GM08714 (cell line): ENCODE data around the gene RALGDS.
A peak's percentile ranks its signal among the peaks of the same experiment; 100 is the strongest.

Experiments
- H3K4me3 ChIP-seq: fragments of 200-500 bp; sonication (Bioruptor generic); 2 replicates; pipeline ENCODE4 v1.5.1; 2014; ENCODE audit warnings: mild to moderate bottlenecking, low read length, inconsistent platforms
- ZNF274 ChIP-seq: IDR thresholded peaks from 2 replicates; pipeline ENCODE4 v1.6.1; 2012; ENCODE audit warnings: mild to moderate bottlenecking, low read depth, low read length

The RALGDS gene

DNA sequence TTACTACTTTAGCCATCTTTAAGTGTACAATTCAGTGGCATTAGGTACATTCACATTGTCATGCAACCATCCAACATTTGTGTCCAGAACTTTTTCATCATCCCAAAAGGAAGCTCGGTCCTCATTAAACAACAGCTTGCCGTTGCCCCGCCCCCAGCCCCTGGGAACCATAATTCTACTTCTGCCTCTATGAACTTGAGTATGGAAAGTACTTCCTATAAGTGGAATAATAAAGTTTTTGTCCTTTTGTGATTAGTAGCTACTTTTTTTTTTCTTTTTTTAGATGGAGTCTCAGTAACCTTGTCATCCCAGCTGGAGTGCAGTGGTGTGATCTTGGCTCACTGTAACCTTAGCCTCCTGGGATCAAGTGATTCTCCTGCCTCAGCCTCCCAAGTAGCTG, 37.7 kb upstream of the RALGDS start:
- no peak for TF ChIP-seq ZNF274
- H3K4me3 ChIP-seq: no peak overlapping the region

DNA sequence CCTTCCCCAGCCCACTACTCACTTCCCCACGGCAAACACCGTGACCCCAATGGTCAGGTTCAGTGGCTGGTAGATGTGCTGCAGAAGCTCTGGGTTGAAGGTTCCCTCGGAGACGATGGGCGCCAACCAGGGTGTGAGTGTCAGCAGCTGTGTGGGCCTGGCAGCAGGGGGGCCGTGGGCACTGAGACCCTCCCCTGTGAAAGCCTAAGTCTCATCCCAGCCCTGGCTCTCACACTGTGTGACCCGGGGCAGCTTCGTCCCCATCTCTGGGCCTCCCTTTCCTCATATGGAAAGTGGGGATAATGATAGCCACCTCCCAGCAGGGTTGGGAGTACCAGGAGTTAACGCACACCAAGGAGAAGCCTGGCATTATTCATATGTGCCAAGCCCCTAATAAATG, 34.1 kb upstream of the RALGDS start:
- H3K4me3 ChIP-seq: no peak overlapping the region
- no peak for TF ChIP-seq ZNF274

DNA sequence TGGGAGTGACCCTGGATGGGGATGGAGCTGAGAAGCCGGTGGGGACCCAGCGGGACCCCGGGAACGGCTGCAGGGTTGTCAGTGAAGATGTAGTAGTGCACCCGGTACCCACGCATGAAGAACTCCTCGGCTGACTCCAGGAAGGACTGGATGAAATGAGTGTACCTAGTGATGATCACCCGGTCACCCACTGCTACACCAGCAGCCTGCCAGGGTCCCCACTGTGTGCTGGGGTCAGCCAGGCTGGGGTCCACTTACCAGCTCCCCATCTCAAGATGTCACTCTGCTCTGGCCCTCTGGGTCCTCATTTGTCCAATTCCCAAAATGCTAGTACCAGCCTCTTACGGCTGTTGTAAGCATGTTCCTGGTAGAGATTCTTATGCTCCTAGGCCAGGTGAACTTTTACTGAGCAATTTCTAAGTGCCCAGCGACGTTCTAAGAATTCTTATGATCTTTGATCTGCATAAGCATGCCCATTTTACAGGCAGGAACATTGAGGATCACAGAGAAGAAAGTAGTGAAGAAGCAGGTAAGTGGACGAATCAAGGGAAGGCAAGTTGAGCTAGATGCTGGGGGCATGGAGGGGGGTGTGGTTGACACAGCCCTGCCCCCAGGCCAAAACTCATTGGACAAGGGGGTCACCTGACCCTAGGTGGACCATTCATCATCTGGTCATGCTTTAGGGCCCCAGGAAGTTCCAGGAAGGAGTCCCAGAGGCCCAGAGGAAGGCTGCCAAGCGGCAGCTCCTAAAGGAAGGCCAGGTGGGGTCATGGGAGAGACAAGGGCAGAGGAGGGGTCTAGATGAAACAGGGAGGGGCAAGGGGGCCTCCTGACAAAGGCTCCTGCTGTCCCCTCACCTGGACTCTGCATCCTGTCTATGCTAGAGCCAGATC, 33.3 kb upstream of the RALGDS start:
- no peak for TF ChIP-seq ZNF274
- H3K4me3 ChIP-seq: no peak overlapping the region

DNA sequence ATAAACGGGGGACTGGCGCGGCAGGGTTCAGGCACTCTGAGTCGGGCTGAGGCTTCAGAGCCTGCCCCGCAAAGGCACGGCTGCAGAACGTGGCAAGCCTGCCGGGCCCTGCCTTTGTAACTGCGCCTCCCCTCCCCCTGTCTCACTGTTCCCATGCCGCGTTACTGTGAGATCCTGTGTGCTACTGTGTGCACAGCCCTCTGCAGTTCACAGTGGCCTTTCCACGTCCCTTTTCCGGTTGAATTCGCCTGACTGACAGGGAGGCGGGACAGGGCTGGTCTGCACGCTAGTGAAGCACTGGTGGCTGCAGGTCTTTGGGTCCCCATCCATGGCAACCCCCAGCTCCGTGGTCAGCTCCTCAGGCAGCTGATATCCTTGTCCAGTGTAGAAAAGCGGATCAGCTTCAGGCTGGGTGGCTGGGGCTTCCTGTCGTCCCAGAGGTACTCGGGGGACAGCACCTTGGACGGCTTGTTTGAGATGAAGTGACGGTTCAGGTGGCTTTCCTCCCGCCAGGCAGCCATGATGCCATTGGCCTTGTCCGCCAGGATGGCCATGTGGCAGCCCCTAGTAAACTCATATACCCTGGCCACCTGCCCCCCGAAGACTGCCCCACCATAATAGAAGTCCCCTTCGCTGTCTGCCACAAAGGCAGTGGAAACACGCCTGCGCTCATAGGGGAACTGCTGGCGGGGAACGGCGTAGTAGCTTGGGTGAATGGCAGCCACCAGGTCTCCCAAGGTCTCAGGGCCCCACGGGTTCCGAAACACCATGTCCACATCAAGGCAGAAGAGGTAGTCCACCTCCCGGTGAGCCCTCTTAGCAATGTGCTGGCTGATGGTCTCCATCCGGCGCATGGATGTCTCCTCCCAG, 32.4 kb upstream of the RALGDS start:
- TF ChIP-seq ZNF274: no peak
- no peak overlapping the region for H3K4me3 ChIP-seq

DNA sequence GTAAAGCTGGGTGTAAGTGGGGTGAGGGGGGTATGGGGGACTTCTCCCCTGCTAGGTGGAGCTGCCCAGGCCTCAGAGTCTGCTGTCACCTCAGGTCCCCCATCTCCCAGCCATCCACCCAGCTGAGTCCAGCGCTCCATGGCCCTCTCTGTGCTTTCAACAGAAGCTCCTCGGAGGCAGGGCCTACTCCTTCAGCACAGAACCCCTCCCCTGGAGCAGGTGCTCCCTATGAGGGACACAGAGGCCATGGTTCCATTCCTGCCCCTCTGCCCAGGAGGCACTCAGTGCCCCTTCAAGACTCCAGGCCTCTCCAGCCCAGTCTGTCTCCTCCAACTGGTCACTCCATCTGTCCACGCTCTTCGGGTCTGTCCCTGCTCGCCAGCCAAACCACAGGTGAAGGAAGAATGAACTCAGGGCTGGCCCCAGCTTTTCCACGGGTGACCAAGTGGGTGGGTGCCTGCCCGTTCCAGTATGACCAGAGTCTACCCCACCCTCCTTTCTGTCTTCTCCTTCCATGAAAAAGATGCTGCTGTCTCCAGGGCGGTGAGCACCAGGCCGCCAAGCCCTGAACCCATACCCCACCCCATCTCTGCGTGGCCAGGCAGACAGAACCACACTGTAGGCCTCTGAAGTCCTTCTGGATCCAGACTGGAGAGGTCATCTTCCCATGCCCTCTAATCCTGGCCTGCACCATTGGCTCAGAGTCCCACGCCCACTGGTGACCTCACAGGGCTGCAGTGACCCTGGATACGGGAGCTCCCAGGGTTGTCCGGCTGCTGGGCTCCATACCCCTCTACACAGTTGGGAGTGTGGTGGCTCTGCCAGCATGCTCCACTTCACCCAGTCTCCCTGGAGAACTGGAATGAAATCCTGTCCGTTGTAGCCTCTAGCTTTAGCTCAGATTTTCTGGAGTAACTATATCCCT, 30.8 kb upstream of the RALGDS start:
- no peak for TF ChIP-seq ZNF274
- no peak overlapping the region for H3K4me3 ChIP-seq

DNA sequence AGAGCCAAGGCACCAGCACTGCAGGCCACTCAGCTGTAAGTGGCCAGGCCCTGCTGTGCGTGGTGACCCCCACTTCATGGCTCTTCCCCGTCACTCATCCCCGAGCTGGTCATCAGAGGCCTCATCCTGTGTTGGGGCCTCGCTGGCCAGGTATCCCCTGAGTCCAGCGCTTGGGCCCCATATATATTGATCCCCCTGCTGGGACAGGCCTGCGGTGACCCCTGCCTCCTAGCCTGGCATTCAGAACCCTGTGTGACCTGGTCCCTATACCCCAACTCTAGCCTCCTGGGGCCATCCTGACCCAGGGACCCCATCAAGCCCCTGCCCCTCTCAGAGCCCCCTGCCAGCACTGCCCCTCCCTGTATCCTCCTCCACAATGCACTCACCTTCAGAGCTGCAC, 30.0 kb upstream of the RALGDS start:
- H3K4me3 ChIP-seq: no peak overlapping the region

DNA sequence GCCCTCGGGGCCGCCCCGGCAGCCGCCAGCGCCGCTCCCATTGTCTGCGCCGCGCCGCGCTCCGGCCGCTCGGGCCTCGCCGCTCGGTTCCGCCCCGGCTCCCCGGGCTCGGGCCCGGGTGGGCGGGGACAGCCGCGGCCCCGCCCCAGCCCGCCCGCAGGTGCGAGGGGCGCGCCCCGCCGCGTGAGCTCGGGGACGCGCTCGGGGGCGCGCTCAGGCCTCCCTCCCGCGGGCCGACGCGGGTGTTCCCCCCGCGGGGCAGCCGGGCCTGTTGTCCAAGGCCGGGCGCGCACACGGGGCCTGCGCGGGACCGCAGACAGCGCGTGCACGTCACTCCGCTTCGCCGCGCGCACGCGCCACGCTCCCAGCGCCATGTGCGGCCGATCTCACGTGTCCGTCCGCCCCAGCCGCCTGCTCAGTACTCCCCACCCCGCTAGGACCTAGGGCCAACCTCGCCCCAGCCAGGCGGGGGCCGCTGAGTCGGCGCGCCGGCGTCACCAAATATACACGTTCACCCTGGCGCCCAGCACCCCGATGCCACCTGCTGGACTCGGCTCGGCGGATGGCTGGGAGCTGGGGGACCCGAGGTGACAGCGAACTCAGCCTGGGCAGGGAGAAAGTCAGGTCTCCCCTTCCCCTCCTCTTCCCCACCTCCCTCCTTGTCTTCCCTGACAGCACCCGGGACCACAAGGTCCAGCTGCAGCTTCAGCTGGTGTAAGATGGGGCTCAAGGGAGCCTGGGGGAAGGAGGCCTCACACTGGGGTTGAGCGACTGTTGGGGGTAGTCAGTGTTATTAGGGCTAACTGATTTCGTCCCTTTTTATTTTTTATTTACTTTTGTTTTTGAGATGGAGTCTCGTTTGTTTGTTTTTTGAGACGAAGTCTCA, 28.3 kb upstream of the RALGDS start:
- H3K4me3 ChIP-seq: peak overlapping the region; percentile 82; the same call in 1 of the 2 replicates
- no peak for TF ChIP-seq ZNF274

More for the DNA sequence above, 30.0 kb upstream of the RALGDS start:
- TF ChIP-seq ZNF274: no peak

DNA sequence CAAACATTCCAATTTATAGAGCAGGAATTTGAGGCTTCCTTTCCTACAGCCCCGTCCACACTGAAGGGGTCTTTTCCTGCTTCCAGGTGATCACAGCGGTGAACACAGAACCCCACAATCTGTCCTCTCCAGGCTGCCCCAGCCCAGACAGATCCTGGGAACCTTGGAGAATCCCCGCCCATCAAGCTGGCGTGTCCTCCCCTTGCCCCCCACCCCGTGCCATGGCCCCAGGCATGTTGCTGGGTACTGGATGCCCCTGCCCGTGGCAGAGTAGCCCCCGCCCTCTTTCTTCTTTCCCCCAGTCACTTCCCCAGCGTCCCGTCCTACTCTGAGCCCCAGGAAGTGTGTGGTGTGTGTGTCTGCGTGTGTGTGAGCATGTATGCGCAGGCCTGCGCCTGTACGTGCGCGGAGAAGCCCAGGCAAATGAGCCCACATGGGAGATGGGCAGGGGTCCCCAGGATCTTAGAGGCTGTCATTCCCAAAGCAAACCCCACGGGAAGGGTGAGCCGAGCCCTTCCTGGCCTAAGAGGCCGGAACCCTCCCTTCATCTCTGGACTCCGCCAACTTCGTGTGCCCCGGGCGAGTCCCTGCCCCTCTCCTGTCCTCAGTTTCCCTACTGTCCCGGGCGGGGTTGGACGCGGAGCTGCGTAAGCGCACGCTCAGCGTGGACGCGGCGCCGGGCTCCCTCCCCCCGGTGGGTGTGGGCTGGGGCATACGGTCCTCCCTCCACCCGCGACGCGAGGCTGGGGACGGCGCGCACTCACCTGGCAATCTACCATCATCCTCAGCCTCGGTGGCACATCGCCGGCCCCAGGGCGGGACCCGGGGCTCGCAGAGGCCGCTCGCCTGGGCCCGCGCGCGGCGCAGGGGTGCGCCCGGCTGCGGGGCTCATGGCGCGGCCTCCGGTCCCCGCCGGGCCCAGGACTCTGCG, 27.4 kb upstream of the RALGDS start:
- TF ChIP-seq ZNF274: no peak
- H3K4me3 ChIP-seq: peak overlapping the region; percentile 82

DNA sequence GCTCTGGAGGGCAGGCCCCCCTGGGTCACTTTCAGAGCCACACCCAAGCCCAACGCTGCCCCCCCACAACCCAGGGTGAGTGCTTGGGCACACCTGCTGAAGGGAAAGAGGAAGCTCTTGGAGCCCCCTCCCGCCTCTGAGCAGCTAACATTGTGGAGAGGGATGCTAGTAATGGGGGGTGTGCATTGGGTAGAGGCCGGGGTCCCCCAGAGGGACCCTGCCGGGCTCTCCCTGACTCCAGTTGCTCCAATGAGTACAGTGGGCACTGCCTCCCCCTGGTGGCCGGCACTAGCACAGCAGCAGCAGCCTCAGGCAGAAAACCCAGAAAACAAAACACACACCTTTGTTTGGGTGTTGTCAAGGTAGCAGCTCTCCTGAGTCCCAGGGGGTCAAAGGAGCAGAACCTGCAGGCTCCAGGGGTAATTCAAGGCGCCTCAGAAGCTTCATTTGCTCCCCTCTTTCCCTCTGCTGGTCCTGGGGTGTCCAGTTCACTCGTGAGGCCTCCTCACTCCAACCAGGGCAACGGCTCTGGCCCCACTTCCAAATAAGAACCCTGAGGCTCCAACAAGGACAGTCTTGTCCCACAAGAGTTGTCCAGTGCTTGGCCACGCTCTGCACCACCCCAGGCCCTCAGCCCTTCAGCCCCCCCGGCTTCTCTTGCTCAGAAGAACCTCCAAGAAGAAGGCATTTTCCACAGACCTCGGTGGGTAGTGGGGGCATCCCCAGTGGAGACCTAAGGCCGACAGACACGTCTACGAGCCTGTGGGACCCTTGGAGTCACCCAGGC, 26.6 kb upstream of the RALGDS start:
- no peak for TF ChIP-seq ZNF274
- H3K4me3 ChIP-seq: peak overlapping the region; percentile 82; the same call in 1 of the 2 replicates

DNA sequence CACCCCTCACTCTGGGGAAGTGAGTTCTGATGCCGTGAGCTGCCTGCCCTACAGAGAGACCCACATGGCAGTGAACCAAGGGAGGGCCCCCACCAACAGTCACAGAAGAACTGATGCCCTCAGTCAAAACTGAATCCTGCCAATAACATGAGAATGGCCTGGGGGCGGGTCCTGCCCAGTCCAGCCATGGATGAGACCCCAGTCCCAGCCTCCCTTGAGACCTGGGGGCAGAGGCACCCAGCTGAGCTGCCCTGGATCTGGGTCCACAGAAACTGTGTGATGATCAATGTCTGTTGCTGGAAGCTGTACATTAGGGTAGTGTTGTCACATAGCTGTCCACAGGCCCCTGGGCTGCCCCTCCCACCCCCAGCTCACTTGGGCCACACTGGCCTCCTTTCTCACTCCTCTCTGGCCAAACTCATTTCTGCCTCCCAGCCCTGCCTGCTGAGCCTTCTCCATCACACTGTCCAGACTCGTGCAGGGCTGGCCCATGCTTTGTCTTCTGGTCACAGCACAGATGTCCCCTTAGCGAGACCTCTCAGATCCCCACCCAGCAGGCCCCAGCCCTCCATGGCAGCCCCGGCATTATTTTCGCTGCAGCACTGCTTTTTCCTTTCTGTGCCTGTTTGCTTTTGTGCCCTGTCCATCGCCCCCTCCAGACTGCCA, 25.8 kb upstream of the RALGDS start:
- no peak overlapping the region for H3K4me3 ChIP-seq
- TF ChIP-seq ZNF274: no peak
